Transverse colon (tissue), 4 donors: Measurements from ENCODE around the gene ADGRE2. TPM values are rescaled to one million over a fixed set of nuclear protein-coding genes. Genes with fewer than 3 reads are reported as not detected.

Source experiments
- DNase-seq: peaks from one replicate; pipeline ENCODE4 v3.0.0-alpha.2; 2019
- H3K27ac ChIP-seq, 4 donors: fragments of 200-600 bp; sonication (generic); 2 replicates each; pipeline ENCODE4 v1.5.1; 2016 to 2018; ENCODE audit warnings: inconsistent platforms in 4 of 4
- H3K27me3 ChIP-seq: fragments of 200-600 bp; sonication (generic); 2 replicates; pipeline ENCODE4 v1.5.1; 2017; ENCODE audit warnings: inconsistent platforms
- H3K36me3 ChIP-seq, 4 donors: fragments of 200-600 bp; sonication (generic); 2 replicates each; pipeline ENCODE4 v1.5.1; 2017 to 2019; ENCODE audit warnings: inconsistent platforms in 4 of 4
- H3K4me1 ChIP-seq, 4 donors: fragments of 200-600 bp; sonication (generic); 2 replicates each; pipeline ENCODE4 v1.5.1; 2017 to 2020; ENCODE audit warnings: inconsistent platforms in 4 of 4
- H3K4me3 ChIP-seq, 4 donors: fragments of 200-600 bp; sonication (generic); 1 replicate in 1 of 4; 2 replicates in 3 of 4; pipeline versions ENCODE4 v1.5.1 to v1.6.1; 2017 to 2019; ENCODE audit warnings: inconsistent platforms in 4 of 4
- H3K9me3 ChIP-seq, 2 donors: fragments of 200-600 bp; sonication (generic); 2 replicates each; pipeline ENCODE4 v1.5.1; 2017 to 2019; ENCODE audit warnings: inconsistent platforms in 2 of 2
- EP300 ChIP-seq: sonication (generic); formaldehyde crosslinking; IDR thresholded peaks from one replicate; pipeline ENCODE4 v1.6.1; 2017; ENCODE audit warnings: antibody characterized with exemption, low read depth
- POLR2A ChIP-seq: fragments of 450-650 bp; IDR thresholded peaks from one replicate; pipeline ENCODE4 v1.6.1; 2016; ENCODE audit warnings: antibody characterized with exemption, mild to moderate bottlenecking, moderate library complexity
- POLR2AphosphoS5 ChIP-seq, 3 donors: sonication (generic); formaldehyde crosslinking; IDR thresholded peaks; one replicate each; pipeline ENCODE4 v1.6.1; 2016; ENCODE audit warnings: antibody characterized with exemption in 3 of 3
- WGBS, 2 donors: methylation state at CpG; one replicate each; pipeline ENCODE4 v1.1.5; 2018; ENCODE audit warnings: low coverage in 1 of 2; 5-methylcytosine and 5-hydroxymethylcytosine counted together
- in situ Hi-C, 4 donors: fragments of 200-750 bp; cut with MboI; loops; one replicate each; pipeline versions ENCODE4 v1.15.0 to v1.15.1; 2017; ENCODE audit warnings: low sequenced_read_pairs in 3 of 4, low pct_ligation_motif_present in 1 of 4, low pct_unique_long_range_greater_than_20kb in 1 of 4
- intact Hi-C: fragments of 100-400 bp; cut with DNase I; formaldehyde crosslinking; loops from one replicate; pipeline ENCODE4 v1.15.1; 2023; ENCODE audit warnings: low total_unique reads
- total RNA-seq, 4 donors: library from RNA; depleted of rRNA; stranded (reverse); fragments of >200 nt; gene quantifications; one replicate each; pipeline ENCODE4 v1.1.0, GENCODE V29; 2016
- TF ChIP-seq, protein P1 (sequence below), 5 experiments: fragments of 200-600 bp in 3 of 5; fragments of 450-650 bp in 2 of 5; sonication (generic) in 3 of 5; IDR thresholded peaks; 1 replicate in 2 of 5; 2 replicates in 3 of 5; pipeline ENCODE4 v1.5.1; 2016 to 2017; ENCODE audit warnings: antibody characterized with exemption in 5 of 5, inconsistent platforms in 3 of 5, mild to moderate bottlenecking in 2 of 5, moderate library complexity in 1 of 5

The ADGRE2 gene
- total RNA-seq, 4 donors from 2014 or later: 1.00 to 3.3 (median 1.8) TPM

DNA sequence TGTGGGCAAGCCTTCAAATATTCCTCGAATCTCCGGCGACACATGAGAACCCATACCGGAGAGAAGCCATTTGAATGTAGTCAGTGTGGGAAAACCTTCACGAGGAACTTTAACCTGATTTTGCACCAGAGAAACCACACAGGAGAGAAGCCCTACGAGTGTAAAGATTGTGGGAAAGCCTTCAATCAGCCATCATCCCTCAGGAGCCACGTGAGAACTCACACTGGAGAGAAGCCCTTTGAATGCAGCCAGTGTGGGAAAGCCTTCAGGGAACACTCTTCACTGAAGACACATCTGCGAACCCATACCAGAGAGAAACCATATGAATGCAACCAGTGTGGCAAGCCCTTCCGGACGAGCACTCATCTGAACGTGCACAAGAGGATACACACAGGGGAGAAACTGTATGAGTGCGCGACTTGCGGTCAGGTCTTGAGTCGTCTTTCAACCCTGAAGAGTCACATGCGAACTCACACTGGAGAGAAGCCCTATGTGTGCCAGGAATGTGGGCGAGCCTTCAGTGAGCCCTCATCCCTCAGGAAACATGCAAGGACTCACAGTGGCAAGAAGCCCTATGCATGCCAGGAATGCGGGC lies 59.7 kb downstream of the ADGRE2 start:
- DNase-seq: no peak
- Histone ChIP-seq H3K27ac (no peak overlapping the region), H3K4me1 (no peaks in the 10 kb centered on the region), H3K36me3 (peaks cover 6 to 84% (median 43%) of the 10 kb centered on the region in 4 donors), H3K4me3 (no peak overlapping the region), H3K9me3 (peaks cover 68 to 79% of the 10 kb centered on the region in 2 donors), H3K27me3 (no peaks in the 10 kb centered on the region)
- TF ChIP-seq POLR2A (no peak), EP300 (no peak), POLR2AphosphoS5 (IDR thresholded peaks at IDR 0.05) (no peak)
- TF ChIP-seq, protein P1, sequence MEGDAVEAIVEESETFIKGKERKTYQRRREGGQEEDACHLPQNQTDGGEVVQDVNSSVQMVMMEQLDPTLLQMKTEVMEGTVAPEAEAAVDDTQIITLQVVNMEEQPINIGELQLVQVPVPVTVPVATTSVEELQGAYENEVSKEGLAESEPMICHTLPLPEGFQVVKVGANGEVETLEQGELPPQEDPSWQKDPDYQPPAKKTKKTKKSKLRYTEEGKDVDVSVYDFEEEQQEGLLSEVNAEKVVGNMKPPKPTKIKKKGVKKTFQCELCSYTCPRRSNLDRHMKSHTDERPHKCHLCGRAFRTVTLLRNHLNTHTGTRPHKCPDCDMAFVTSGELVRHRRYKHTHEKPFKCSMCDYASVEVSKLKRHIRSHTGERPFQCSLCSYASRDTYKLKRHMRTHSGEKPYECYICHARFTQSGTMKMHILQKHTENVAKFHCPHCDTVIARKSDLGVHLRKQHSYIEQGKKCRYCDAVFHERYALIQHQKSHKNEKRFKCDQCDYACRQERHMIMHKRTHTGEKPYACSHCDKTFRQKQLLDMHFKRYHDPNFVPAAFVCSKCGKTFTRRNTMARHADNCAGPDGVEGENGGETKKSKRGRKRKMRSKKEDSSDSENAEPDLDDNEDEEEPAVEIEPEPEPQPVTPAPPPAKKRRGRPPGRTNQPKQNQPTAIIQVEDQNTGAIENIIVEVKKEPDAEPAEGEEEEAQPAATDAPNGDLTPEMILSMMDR (IDR thresholded peaks at IDR 0.05): no peak
- 80 to 96% methylated on average over 1 to 18 of the region's 18 CpGs for WGBS, 2 donors
- intact Hi-C loops: no loop called here
- in situ Hi-C loops: no loop called here

DNA sequence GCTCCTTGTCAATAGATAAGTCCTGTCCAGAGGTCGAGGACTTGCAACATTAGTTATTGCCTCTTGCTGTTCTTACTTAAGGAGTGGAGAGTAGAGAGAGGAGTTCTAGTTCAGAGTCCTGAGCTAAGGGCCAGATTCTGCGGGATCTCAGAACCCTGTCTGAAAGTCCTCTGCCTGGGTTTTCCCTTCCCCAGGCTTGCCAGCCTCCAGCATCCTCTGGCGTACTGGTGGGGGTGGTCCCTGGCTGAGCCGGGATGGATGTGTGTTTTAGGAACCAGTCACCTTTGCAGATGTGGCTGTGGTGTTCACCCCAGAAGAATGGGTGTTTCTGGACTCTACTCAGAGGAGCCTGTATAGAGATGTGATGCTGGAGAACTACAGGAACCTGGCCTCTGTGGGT lies 62.5 kb downstream of the ADGRE2 start:
- TF ChIP-seq POLR2A: no peak
- TF ChIP-seq POLR2AphosphoS5 (IDR thresholded peaks at IDR 0.05): no peak
- TF ChIP-seq, protein P1 (IDR thresholded peaks at IDR 0.05): no peak
- TF ChIP-seq EP300: no peak
- Histone ChIP-seq H3K27ac (no peak overlapping the region), H3K4me1 (no peaks in the 10 kb centered on the region), H3K36me3 (peaks cover 6 to 74% (median 42%) of the 10 kb centered on the region in 4 donors), H3K9me3 (peaks cover 49 to 51% of the 10 kb centered on the region in 2 donors), H3K4me3 (no peak overlapping the region), H3K27me3 (no peaks in the 10 kb centered on the region)
- intact Hi-C loops (no loop called here), in situ Hi-C loops (no loop called here)
- no peak for DNase-seq
- WGBS, 2 donors: 96 to 100% methylated on average over 1 to 4 of the region's 4 CpGs

DNA sequence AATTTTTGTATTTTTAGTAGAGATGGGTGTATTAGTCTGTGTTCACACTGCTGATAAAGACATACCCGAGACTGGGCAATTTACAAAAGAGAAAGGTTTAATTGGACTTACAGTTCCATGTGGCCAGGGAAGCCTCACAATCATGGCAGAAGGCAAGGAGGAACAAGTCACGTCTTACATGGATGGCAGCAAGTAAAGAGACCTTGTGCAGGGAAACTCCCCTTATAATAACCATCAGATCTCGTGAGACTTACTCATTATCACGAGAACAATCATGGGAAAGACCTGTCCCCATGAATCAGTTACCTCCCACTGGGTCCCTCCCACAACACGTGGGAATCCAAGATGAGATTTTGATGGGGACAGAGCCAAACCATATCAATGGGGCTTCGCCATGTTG lies 73.9 kb downstream of the ADGRE2 start:
- WGBS, 2 donors: 91 to 100% methylated on average over 2 to 6 of the region's 6 CpGs
- in situ Hi-C loops (no loop called here), intact Hi-C loops (no loop called here)
- Histone ChIP-seq H3K27ac (no peak overlapping the region), H3K36me3 (peaks cover 0 to 77% (median 30%) of the 10 kb centered on the region in 4 donors), H3K4me1 (no peaks in the 10 kb centered on the region), H3K4me3 (no peak overlapping the region), H3K9me3 (no peaks in the 10 kb centered on the region), H3K27me3 (no peaks in the 10 kb centered on the region)
- TF ChIP-seq POLR2A (no peak), POLR2AphosphoS5 (IDR thresholded peaks at IDR 0.05) (no peak), EP300 (no peak)
- TF ChIP-seq, protein P1 (IDR thresholded peaks at IDR 0.05): no peak
- no peak for DNase-seq

DNA sequence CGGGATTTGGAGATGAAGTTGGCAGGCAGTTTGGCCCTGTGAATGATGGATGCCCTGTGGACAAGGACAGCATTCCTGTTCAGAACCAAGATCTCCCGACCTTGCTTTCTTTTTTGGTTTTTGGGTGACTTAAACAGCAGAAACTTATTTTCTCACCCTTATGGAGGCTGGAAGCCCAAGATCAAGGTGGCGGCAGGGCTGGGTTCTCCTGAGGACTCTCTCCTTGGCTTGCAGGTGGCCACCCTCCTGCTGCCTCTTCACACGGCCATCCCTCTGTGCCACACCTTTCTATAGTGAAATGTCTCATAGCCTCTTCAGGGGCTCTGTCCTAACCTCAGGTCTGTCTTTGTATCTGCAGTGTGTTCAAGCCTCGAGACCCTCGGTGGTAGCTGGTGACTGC lies 74.5 kb downstream of the ADGRE2 start:
- in situ Hi-C loops (no loop called here), intact Hi-C loops (no loop called here)
- Histone ChIP-seq H3K27me3 (no peaks in the 10 kb centered on the region), H3K9me3 (no peaks in the 10 kb centered on the region), H3K4me3 (no peak overlapping the region), H3K4me1 (no peaks in the 10 kb centered on the region), H3K36me3 (peaks cover 0 to 77% (median 30%) of the 10 kb centered on the region in 4 donors), H3K27ac (no peak overlapping the region)
- no peak for DNase-seq
- TF ChIP-seq EP300 (no peak), POLR2A (no peak), POLR2AphosphoS5 (IDR thresholded peaks at IDR 0.05) (no peak)
- TF ChIP-seq, protein P1 (IDR thresholded peaks at IDR 0.05): no peak
- 81 to 92% methylated on average over 5 to 6 of the region's 6 CpGs for WGBS, 2 donors
